Activated naive CD4-positive, alpha-beta T cell treated with anti-CD3 and anti-CD28 coated beads, Interleukin-2, amount 50 U/mL, for 24 hours (primary cell): ENCODE results near the gene MEF2D.

Experiments used
- H3K27ac Mint-ChIP-seq: one replicate; pipeline ENCODE4 v1.8.0; 2021; ENCODE audit warnings: mild to moderate bottlenecking, mixed read lengths
- H3K27me3 Mint-ChIP-seq: one replicate; pipeline ENCODE4 v1.8.0; 2021; ENCODE audit warnings: mixed read lengths
- H3K36me3 Mint-ChIP-seq: one replicate; pipeline ENCODE4 v1.8.0; 2021; ENCODE audit warnings: mixed read lengths
- H3K4me1 Mint-ChIP-seq: one replicate; pipeline ENCODE4 v1.8.0; 2021; ENCODE audit warnings: mixed read lengths
- H3K4me3 Mint-ChIP-seq: one replicate; pipeline ENCODE4 v1.8.0; 2021; ENCODE audit warnings: mild to moderate bottlenecking, mixed read lengths
- H3K9me3 Mint-ChIP-seq: one replicate; pipeline ENCODE4 v1.8.0; 2021; ENCODE audit warnings: mixed read lengths

MEF2D gene

DNA sequence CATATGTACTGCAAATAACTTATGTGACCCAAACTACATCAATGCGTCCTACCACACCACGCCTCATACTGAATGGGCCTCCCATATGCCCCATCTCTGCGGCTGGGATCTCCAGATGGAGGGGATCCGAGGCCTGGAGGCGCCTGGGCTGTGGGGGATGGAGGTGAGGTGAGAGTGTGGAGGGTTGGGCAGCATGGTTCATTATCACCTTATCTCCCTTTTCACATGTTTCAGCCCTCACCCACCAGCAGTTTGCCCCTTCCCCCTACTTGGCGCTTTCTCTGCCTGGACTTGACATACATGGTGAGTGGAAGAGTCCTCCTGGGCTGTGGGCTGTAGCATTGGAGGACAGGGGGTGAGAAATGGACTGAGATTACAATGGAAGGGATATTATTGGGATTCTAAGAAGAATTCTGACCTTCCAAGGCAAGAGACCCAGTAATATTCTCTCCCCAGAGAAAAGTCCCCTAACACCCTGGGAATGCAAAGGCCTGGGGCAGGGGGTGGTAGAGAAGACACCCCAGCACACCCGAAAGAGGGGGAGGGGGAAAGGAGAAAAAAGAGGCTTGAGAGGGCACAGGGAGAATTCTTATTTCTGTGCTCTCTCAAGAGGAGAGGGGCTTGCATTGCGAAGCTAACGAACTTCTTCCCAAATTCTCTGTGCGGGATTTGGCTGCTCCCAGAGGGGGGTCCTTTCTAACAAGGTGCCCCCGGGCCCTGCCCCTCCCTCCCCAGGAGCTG, 61.4 kb downstream of the MEF2D start:
- Mint-ChIP-seq H3K27me3 (peaks cover 62% of the 10 kb centered on the region), H3K9me3 (no peaks in the 10 kb centered on the region), H3K4me1 (peaks cover 28% of the 10 kb centered on the region), H3K27ac (no peak overlapping the region), H3K4me3 (no peak overlapping the region), H3K36me3 (no peaks in the 10 kb centered on the region)

DNA sequence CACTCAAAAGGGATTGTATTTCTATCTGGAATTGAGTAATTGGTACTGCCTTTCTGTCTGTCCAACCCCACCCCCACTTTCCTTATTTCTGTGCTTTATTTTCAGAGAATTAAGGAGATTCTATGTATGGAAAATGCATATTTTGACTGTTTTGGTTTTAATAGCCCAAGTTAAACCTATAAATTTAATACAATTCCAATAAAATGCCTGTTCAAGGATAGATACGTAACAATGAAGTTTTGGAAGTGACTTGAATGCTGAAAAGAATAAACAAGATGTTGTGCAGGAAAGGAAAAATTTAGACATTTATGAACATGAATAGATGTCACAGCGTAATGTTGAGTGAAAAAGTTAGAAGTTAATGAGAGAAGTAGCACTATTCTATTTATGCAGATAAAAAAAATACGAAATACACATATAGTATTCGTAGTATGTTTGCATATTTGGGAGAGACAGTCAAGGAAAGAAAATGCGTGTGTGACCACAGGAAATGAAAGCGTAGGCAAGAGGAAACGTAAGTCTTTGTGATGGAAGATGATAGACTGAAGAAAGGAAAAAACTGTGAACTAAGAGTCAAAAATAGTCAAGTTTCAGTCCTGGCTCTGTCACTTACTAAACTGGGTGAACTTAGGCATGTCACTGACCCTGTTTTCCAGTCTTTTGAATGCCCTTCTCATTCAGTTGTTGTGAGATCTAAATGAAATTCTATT, 62.1 kb downstream of the MEF2D start:
- Mint-ChIP-seq H3K27ac (no peak overlapping the region), H3K36me3 (no peaks in the 10 kb centered on the region), H3K4me1 (peaks cover 28% of the 10 kb centered on the region), H3K27me3 (peaks cover 65% of the 10 kb centered on the region), H3K9me3 (no peaks in the 10 kb centered on the region), H3K4me3 (peak overlapping the region; percentile 1)

DNA sequence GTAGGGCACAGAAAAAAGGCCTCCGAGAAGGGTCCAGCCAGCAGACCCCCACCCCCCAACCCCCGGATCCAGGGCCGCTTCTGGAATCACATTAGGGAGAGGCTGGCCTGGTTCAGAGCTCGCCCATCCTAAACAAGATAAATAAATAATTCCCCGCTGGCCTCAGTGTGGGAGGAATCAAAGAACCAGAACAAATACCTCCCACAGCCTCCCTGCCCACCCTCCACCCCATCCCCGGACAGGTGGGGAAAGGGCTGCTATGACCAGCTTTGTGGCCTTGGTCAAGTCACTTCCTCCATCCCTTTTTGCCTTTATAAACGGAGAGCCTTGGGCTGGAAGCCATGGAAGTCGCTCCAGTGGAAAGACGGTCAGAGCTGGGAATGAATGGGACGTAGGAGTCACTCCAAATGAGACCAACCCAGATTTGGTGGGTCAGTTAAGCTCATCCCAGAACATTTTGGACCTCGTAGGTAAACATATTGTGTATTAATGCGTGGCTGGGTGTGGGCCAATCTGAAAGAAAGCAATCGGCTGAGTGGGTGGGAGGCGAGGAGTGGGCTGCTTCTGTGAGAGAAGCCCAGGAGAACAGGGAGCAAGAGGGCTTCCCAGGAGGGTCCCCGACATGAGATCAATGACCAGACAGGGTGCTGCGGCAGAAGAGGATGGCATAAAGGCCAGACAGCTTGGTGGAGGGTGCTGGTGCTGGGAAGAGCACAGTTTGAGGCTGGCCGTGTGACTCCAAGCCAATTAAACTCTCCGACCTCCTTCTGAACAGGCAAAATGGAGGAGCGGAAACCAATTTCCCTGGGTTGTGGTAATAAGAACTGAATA, 63.3 kb downstream of the MEF2D start:
- H3K27ac Mint-ChIP-seq, result peak overlapping the region; percentile 36
- H3K9me3 Mint-ChIP-seq, result no peaks in the 10 kb centered on the region
- peak overlapping the region; percentile 40 for H3K4me3 Mint-ChIP-seq
- no peaks in the 10 kb centered on the region for H3K36me3 Mint-ChIP-seq
- H3K27me3 Mint-ChIP-seq, result peaks cover 71% of the 10 kb centered on the region
- peaks cover 28% of the 10 kb centered on the region for H3K4me1 Mint-ChIP-seq

DNA sequence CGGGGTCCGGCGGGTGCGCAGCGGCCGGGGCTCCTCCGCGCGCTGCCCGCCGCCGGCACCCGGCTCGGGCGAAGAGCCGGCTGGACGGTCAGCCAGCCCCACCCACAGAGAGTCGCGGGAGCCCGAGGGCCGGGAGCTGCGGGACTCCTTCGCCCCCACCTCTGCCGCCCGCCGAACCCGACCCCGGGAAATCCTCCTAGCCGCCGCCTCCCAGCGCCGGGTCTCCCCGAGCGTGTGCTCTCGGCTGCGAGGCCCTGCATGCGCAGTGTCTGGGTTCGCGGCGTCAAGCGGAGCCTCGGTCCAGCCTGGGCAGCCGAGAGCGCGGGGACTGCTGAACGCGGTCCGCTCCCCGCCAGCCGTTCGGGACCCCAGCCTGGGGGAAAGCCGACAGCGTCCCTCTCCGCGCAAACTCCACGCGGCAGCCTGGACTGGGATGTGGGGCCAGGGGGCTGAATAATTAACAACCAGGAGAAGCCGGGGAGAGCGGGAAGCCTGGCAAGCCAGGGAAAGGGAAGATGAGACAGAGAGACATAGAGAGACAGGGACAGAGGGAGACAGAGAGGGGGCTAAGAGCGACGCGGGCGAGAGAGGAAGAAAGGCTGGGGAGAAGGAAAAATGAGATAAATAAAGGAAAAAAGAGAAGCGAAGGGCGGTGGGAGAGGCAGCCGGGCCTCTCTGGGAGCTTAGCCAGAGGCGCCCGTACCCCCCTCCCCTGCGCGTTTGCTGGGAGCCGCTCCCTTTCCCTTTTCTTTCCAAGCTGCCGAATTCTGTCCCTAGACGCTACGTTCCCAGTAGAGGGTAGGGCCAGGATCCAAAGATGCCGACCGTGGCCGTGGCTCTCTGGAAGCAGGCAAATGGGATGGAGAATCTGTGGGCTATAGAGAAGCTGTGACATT, 64.2 kb downstream of the MEF2D start:
- Mint-ChIP-seq H3K27ac (no peak overlapping the region), H3K9me3 (no peaks in the 10 kb centered on the region)

DNA sequence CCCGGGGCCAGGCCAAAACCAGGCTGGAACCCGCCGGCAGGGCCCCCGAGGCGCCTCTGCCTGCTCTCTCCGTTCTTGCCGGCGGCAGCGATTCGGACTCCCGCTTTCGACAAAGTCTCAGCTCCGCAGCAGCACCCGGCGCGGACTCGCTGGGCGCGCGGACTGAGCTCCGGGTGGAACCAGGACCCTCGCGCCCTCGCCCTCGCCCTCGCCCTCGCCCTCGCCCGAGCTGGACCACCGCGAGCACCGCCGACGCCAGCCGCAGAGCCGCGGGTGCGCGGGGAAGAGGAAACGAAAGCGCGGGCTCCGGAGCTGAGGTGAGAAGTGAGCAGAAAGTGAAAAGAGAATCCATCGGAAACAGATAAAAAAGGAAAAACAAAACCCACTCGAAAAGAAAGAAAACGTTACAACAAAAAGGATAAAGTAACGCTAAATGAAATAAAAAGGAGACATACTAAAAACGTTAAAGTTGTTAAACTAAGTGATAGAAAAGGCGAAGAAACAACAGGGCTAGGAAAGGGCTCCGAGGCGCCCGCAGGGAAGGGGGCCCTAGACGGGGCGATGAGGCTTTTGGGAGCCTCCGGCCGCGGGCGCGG, 64.9 kb downstream of the MEF2D start:
- peaks cover 28% of the 10 kb centered on the region for H3K4me1 Mint-ChIP-seq
- no peaks in the 10 kb centered on the region for H3K9me3 Mint-ChIP-seq
- H3K36me3 Mint-ChIP-seq, result no peaks in the 10 kb centered on the region
- no peak overlapping the region for H3K27ac Mint-ChIP-seq
- peak overlapping the region; percentile 91 for H3K4me3 Mint-ChIP-seq
- peaks cover 66% of the 10 kb centered on the region for H3K27me3 Mint-ChIP-seq

More for the DNA sequence above, 64.2 kb downstream of the MEF2D start:
- Mint-ChIP-seq H3K36me3 (no peaks in the 10 kb centered on the region), H3K27me3 (peaks cover 72% of the 10 kb centered on the region), H3K4me1 (peaks cover 28% of the 10 kb centered on the region), H3K4me3 (peak overlapping the region; percentile 57)

DNA sequence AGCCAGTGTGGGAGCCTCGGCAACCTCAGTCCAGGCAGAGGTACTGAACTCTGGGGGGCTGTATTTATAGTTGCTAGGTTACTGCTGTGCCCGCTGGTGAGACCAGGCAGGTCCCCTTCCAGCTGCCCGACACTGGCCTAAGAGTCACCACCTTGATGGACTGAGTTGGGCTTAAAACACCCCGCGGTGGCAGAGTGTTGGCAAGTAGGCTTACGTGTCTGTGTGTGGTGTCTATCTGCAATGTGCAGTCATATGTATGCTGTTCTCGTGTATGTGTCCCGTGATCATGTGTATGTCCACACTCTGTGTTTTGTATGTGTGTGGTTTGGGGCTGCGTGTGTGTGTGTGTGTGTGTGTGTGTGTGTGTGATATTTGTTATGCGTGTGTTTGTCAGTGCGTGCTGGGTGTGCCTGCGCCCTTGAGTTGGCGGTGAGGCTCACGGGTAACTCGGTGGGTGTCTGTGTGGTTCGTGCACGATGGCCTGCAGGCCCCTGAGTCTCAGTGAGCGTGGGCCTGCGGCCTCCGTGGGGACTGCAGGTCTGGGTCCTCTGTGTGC, 65.5 kb downstream of the MEF2D start:
- H3K36me3 Mint-ChIP-seq, result no peaks in the 10 kb centered on the region
- peak overlapping the region; percentile 50 for H3K4me3 Mint-ChIP-seq
- H3K9me3 Mint-ChIP-seq, result no peaks in the 10 kb centered on the region
- peaks cover 64% of the 10 kb centered on the region for H3K27me3 Mint-ChIP-seq
- H3K27ac Mint-ChIP-seq, result no peak overlapping the region
- H3K4me1 Mint-ChIP-seq, result peaks cover 28% of the 10 kb centered on the region

DNA sequence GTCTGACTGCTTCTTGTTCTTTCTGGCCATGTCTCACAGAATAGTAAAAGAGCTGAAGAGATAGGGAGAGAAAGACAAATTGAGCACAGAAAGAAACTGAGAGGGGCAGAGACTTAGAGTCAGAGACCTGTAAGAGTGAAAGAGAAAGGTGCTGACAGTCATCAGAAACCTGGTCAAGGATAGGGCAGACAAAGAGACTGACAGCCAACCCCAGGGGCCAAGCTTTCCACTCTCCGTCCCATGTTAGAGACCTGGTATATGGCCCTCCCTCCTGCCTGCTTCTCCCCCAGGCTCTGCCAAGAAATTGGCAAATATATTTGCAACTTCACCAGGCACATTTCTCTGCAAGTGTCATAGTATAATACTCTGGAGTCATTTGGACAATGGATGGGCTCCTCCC, 67.0 kb downstream of the MEF2D start:
- Mint-ChIP-seq H3K27ac (no peak overlapping the region), H3K9me3 (no peaks in the 10 kb centered on the region), H3K36me3 (no peaks in the 10 kb centered on the region), H3K4me1 (peaks cover 28% of the 10 kb centered on the region), H3K4me3 (no peak overlapping the region), H3K27me3 (peaks cover 66% of the 10 kb centered on the region)

DNA sequence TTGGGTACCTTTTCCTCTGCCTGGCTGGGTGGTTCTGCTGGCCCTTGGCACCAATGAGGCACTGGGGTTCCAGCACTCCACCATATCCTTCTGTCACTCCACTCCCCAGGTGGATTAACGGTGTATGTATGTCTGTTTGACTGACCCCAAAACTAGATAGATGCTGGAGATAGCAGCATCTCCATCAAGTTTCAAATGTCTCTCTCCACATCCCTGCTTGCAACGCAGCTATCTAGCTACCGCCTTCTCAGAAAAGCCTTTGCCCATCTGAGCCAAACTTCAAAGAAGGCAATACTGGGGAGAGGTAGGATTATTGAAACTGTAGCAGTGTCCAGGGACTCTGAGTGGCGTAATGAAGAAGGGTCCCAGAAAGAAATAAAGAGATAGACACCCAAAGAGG, 67.5 kb downstream of the MEF2D start:
- peaks cover 23% of the 10 kb centered on the region for H3K4me1 Mint-ChIP-seq
- H3K27ac Mint-ChIP-seq, result no peak overlapping the region
- no peaks in the 10 kb centered on the region for H3K9me3 Mint-ChIP-seq
- no peaks in the 10 kb centered on the region for H3K36me3 Mint-ChIP-seq
- H3K27me3 Mint-ChIP-seq, result peaks cover 67% of the 10 kb centered on the region
- H3K4me3 Mint-ChIP-seq, result no peak overlapping the region

DNA sequence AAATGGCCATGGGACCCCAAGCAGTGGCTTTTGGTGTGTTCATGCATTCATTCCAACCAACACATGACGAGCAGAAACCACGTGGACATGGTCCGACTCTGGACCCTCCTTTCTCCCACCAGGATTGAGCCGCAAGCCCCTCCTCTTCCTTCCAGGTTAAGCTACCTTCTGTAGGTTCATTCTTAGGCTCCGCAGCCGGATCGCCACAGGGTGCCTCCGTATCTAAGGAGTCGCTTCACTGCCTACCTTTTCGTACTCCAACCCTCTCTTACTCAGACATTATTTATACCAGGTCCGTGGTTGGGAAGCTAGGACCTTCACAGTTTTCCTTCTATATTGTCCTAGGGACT, 67.9 kb downstream of the MEF2D start:
- peaks cover 20% of the 10 kb centered on the region for H3K4me1 Mint-ChIP-seq
- no peaks in the 10 kb centered on the region for H3K36me3 Mint-ChIP-seq
- H3K4me3 Mint-ChIP-seq, result no peak overlapping the region
- H3K27me3 Mint-ChIP-seq, result peaks cover 67% of the 10 kb centered on the region
- no peak overlapping the region for H3K27ac Mint-ChIP-seq
- H3K9me3 Mint-ChIP-seq, result no peaks in the 10 kb centered on the region

DNA sequence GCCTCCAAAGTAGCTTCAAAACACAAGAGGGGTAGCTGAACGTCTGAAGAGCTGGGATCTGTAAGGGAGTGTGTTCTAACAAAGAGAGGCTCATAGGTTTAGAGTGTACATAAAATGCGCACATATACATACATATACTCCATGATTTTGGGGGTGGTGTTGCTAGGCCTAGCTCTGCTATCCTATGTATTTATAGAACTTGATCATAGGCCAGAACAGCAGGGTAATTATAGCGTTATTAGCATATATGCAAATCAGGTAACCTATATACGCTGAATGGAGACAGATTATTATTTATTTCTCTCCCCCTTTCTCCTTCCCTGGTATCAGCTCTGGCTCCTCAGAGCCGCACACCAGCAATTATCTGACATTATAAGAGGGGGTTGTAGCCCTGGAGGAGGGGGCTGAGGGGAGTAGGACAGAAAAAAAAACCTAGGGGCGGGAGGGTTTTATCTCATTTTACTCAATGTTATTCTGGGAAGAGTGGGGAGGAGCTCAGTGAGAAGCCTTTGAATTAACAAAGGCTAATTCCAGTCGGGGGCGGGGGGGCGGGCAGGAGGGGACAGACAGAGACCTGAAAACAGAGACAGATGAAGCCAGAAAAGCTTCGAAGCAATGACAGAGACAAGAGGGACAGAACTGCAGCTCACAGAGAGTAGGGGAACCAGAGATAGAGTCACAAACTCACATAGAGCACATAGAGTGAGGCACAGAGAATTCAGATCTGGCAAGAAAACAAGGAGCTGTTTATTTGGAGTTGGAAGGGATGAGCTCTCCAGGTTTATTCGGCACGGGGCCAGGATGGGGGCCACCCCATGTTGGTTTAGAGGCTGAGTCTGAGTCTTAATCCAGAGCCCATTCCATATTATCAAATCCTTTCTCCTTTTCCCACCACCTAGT, 68.6 kb downstream of the MEF2D start:
- H3K36me3 Mint-ChIP-seq, result no peaks in the 10 kb centered on the region
- H3K27ac Mint-ChIP-seq, result no peak overlapping the region
- peaks cover 15% of the 10 kb centered on the region for H3K4me1 Mint-ChIP-seq
- H3K9me3 Mint-ChIP-seq, result no peaks in the 10 kb centered on the region
- no peak overlapping the region for H3K4me3 Mint-ChIP-seq
- H3K27me3 Mint-ChIP-seq, result peaks cover 67% of the 10 kb centered on the region

DNA sequence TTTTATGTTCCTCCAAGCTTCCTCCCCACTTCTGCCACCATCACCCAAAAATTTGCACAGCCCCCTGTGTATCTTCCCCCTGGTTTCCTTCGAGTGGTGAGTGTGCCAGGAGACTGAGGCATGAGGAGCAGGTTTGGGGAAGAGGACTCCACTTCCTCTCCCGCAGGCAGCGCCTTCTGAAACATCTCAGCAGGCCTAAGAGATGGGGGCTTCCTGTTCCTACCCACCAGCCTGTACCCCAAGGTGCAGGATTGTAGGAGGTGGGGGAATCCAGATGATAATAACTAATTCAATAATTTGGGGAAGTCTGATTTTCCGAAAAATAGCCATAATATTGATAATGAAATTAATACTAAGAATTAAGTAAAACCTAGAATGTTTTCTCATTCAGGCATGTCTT, 69.2 kb downstream of the MEF2D start:
- H3K9me3 Mint-ChIP-seq, result no peaks in the 10 kb centered on the region
- no peak overlapping the region for H3K27ac Mint-ChIP-seq
- peaks cover 70% of the 10 kb centered on the region for H3K27me3 Mint-ChIP-seq
- H3K4me1 Mint-ChIP-seq, result peaks cover 15% of the 10 kb centered on the region
- no peaks in the 10 kb centered on the region for H3K36me3 Mint-ChIP-seq
- no peak overlapping the region for H3K4me3 Mint-ChIP-seq

DNA sequence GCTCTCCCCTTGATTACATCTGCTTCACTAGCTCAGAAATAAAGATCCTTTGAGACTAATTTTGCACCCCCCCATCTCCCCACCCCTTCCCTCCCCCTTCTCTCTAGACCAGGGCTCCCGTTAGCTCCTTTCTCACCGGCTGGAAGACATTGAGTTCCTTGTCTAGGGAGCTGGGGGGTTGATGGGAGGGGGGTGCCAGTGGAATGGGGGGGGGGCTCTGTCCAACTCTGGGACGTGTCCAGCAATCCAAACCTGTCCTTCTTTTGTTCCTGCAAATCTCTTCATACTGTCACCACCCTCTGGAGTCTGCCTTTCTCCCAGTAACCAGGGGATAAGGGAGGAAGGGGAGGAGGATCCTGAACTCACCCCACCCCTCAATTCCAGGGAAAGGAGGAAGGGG, 69.7 kb downstream of the MEF2D start:
- Mint-ChIP-seq H3K27me3 (peaks cover 72% of the 10 kb centered on the region), H3K9me3 (no peaks in the 10 kb centered on the region), H3K36me3 (no peaks in the 10 kb centered on the region), H3K4me1 (peaks cover 14% of the 10 kb centered on the region), H3K27ac (no peak overlapping the region), H3K4me3 (no peak overlapping the region)

DNA sequence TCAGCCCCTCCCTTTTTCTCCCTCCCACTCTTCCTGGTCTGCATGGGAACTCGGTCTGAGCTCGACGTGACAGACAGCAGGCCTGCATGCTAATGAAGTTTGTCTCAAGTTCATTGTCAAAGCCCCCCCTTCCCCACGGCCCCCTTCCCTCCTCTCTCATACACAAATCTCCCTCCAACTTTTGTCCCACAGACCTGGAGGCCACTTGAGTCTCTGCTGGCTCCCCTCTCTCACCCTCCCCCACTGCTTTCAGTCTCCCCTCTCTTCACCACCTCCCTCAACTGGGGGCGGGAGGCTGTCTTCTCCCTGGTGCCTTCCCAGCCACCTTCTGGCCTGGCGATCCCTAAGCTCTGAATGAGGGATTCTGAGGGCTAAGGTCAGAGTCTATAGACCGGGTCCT, 70.3 kb downstream of the MEF2D start:
- H3K36me3 Mint-ChIP-seq, result no peaks in the 10 kb centered on the region
- H3K4me3 Mint-ChIP-seq, result no peak overlapping the region
- H3K9me3 Mint-ChIP-seq, result no peaks in the 10 kb centered on the region
- H3K27me3 Mint-ChIP-seq, result peaks cover 70% of the 10 kb centered on the region
- peaks cover 10% of the 10 kb centered on the region for H3K4me1 Mint-ChIP-seq
- no peak overlapping the region for H3K27ac Mint-ChIP-seq
